Activated T-cell treated with anti-CD3 and anti-CD28 coated beads for 4 hours (primary cell): Measurements from ENCODE around the gene VWC2L.

Experiments
- DNase-seq: peaks from one replicate; pipeline ENCODE4 v3.0.0-alpha.2; 2020

The VWC2L gene

GRCh38 chr2:214543386-214543955, 132.6 kb downstream of the VWC2L start:
- DNase-seq = no peak

GRCh38 chr2:214545898-214546542, 135.2 kb downstream of the VWC2L start:
- no peak for DNase-seq

- no peak for DNase-seq
Measured at GRCh38 chr2:214547931-214548330, 137.1 kb downstream of the VWC2L start.

- no peak for DNase-seq
Measured at GRCh38 chr2:214549946-214550345, 139.1 kb downstream of the VWC2L start.

- no peak for DNase-seq
Measured at GRCh38 chr2:214550786-214551185, 139.9 kb downstream of the VWC2L start.

GRCh38 chr2:214557884-214558283, 147.0 kb downstream of the VWC2L start:
- DNase-seq = no peak

- no peak for DNase-seq
Measured at GRCh38 chr2:214558341-214558740, 147.5 kb downstream of the VWC2L start.

- DNase-seq = no peak
Measured at GRCh38 chr2:214560176-214560575, 149.3 kb downstream of the VWC2L start.

- no peak for DNase-seq
Measured at GRCh38 chr2:214560618-214561190, 149.8 kb downstream of the VWC2L start.

GRCh38 chr2:214565246-214565645, 154.4 kb downstream of the VWC2L start:
- no peak for DNase-seq

GRCh38 chr2:214566457-214566856, 155.6 kb downstream of the VWC2L start:
- DNase-seq = no peak

- no peak for DNase-seq
Measured at GRCh38 chr2:214569419-214570035, 158.7 kb downstream of the VWC2L start.

GRCh38 chr2:214574084-214574781, 163.4 kb downstream of the VWC2L start:
- DNase-seq = no peak

- no peak for DNase-seq
Measured at GRCh38 chr2:214575030-214575429, 164.2 kb downstream of the VWC2L start.

GRCh38 chr2:214575465-214575864, 164.6 kb downstream of the VWC2L start:
- no peak for DNase-seq

GRCh38 chr2:214577769-214578168, 166.9 kb downstream of the VWC2L start:
- no peak for DNase-seq

GRCh38 chr2:214578442-214578841, 167.6 kb downstream of the VWC2L start:
- no peak for DNase-seq

GRCh38 chr2:214579035-214579434, 168.2 kb downstream of the VWC2L start:
- no peak for DNase-seq

- no peak for DNase-seq
Measured at GRCh38 chr2:214587442-214587841, 176.6 kb downstream of the VWC2L start.

GRCh38 chr2:214591366-214591765, 180.5 kb downstream of the VWC2L start:
- DNase-seq = no peak

- no peak for DNase-seq
Measured at GRCh38 chr2:214592011-214592410, 181.2 kb downstream of the VWC2L start.

- no peak for DNase-seq
Measured at GRCh38 chr2:214593727-214594126, 182.9 kb downstream of the VWC2L start.

GRCh38 chr2:214601852-214602633, 191.2 kb downstream of the VWC2L start:
- DNase-seq = no peak
